HUDEP-2 (cell line): Measurements from ENCODE around the gene ODF4.

Experiments used
- DNase-seq, 76 experiments: peaks; one replicate each; lab custom pipeline; 2025; ENCODE audit not compliant: unreplicated experiment in 76 of 76; lab: John Stamatoyannopoulos, UW

ODF4 gene, protein sequence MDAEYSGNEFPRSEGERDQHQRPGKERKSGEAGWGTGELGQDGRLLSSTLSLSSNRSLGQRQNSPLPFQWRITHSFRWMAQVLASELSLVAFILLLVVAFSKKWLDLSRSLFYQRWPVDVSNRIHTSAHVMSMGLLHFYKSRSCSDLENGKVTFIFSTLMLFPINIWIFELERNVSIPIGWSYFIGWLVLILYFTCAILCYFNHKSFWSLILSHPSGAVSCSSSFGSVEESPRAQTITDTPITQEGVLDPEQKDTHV

GRCh38 chr17:8339540-8339939, at the start of gene ODF4:
Gene ODF4, plus strand, starts transcription at chr17:8339840. Its CDS starts 212 bp downstream, at chr17:8340052.
- DNase-seq: no peak

- no peak for DNase-seq
Measured at GRCh38 chr17:8290043-8290442, 49.6 kb upstream of the ODF4 start.

DNA sequence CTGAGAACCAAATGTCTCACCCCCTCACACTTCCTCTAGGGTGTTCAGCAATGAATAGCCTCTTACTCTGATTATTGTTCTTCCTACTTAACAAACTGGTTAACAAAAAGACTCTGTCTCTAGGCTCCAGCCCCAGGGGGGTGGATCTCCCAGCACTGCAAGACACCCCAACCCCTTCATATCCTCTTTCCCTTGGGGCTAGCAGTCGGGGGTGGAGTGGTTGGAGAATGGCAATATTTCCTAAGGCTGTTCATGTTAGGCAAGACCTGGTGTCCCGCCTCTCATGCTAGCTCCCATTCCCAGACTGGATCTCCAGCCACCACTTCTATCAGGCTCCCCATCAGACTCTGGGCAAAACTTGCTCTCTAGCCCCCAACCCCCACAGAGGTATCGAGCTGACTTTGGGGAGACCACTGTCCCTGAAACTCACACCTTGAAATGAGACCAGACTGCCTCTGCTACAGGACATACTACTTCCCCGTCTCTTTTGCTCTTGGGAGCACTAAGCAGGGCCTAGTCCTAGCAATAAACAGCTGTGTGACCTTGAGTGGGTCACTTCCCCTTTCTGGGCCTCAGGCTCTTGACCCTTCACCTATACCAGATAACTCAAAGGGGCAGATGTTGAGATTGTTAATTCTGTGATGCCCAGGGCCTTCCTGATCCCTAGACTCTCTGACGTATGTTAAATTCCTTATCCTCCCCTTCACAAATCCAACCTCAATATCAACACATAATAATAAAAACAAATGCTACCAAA, 46.8 kb upstream of the ODF4 start:
- peak in 1 of 76 experiments; percentile 8 for DNase-seq

DNA sequence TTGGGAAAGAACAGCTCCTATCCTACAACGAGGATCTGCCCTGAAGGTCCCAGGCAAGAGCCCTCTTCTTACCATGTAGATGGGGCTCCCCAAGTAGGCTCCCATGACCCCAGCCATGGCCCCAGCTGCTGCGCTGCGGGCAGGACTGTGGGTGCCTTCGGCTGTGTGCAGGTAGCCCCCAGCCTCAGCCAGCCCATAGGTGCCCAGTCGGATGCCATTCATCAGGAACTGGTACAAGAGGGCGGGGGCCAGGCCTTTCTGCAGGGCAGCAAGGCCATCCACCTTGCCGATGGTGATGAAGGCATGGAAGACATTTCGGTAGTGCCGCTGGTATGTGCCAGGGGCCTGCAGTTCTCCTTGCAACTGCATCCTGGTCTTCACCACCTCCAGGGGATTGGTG, 45.3 kb upstream of the ODF4 start:
- no peak for DNase-seq

DNA sequence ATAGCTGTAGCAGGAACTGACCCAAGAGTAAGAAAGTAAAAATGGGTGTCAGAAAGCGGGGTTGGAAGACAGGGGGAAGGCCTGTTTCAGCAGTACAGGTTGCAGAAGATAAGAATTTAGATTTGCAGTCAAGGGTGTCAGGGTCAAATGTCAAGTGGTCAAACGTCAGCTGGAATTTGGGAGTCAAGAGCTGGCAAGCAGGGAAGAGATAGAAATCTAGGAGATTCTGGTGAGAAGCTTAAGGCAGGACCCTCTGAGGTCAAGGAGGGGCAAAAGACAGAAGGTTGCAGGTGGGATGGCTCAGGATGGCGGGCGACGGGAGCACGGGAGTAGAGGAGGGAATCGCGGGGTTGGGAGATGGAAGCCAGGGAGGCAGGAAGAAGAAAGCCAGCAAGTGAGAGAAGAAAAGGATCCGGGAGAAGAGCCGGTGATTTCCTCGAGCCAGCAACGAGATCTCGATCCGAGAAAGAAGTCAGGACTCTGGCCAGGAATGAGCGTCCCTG, 44.8 kb upstream of the ODF4 start:
- no peak for DNase-seq

DNA sequence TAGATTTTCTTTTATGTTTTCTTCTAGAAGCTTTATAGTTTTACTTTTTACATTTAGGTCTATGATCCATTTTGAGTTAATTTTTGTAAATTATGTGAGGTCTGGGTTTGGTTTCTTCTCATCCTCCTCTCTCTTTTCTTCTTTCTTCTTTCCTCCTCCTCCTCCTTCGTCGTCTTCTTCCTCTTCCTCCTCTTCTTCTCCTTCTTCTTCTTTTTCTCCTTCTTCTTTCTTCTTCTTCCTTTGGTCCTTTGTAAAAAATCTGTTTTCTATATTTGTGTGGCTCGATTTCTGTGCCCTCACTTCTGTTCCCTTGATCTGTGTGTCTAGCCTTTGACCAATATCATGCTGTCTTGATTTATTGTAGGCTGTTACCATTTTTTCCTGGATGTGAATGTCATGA, 39.4 kb upstream of the ODF4 start:
- no peak for DNase-seq

GRCh38 chr17:8300627-8301242, 38.9 kb upstream of the ODF4 start:
- peak in 47 of 76 experiments; percentile 5 to 59 (median 31) for DNase-seq

GRCh38 chr17:8310601-8311123, 29.0 kb upstream of the ODF4 start:
- no peak for DNase-seq

- DNase-seq: no peak
Measured at GRCh38 chr17:8311131-8311790, 28.4 kb upstream of the ODF4 start.

GRCh38 chr17:8312251-8312650, 27.4 kb upstream of the ODF4 start:
- DNase-seq: no peak

DNA sequence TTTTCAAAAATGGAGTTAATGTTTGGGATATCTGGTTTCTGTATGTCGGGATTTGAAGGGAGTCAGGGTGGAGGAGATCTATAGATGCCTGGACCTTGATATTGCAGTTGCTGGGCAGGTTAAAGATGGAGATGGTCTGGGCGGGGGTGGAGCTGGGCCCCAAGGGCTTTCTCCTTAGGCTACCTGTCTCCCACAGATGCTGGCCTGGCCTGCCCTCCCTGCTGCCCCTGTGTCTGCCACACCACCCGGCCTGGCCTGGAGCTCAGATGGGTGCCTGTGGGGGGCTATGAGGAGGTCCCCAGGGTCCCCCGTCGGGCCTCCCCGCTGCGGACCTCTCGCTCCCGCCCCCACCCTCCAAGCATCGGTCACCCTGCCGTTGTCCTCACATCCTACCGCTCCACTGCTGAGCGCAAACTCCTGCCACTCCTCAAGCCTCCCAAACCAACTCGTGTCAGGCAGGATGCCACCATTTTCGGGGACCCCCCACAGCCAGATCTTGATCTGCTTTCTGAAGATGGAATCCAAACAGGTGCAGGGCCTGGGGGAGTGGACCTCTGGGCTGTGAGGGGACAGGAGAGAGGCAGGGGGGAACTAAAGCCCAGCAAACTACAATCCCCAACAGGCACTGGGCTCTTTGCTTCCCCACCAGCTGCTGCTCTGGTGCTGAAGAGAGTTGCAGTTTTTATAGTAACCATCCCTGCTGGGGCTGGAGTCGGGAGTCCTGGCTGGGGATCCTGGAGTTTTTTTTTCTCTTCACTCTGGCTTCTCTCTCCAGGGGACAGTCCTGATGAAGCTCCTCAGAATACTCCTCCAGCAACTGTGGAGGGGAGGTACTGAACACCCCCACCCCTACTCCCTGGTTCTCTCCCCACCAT, 26.7 kb upstream of the ODF4 start:
- no peak for DNase-seq

DNA sequence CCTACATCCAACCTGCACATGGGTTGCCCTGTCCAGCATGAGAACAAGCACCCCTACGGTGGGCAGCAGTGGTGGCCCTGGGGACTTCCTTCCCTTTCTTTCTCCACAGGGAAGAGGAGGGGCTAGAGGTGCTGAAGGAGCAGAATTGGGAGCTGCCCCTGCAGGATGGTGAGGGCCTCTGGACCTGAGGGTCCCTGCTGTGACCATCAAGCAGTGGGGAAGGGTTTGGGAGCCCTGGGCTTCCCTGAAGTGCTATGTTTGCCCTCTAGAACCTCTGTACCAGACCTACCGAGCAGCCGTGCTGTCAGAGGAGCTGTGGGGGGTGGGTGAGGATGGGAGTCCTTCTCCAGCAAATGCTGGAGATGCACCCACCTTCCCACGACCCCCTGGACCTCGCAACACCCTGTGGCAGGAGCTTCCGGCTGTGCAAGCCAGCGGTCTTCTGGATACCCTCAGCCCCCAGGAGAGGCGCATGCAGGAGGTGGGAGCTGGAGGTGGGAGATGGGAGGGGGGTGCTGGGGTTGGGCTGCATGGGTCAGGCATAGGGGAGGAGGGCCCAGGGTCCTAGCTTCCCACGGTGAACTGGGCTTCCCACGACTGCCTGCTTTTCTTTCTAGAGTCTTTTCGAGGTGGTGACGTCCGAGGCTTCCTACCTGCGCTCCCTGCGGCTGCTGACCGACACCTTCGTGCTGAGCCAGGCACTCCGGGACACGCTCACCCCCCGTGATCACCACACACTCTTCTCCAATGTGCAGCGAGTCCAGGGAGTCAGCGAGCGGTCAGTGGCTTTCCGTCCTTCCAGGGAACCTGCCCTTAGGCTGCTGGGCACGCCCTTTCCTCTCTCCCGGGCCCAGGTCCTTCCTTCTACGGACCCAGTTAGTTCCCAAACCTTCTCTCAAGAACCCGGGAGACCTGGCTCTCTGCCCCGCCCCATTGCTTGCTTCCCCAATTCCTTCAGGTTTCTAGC, 24.6 kb upstream of the ODF4 start:
- DNase-seq: no peak

- DNase-seq: no peak
Measured at GRCh38 chr17:8315764-8316217, 23.8 kb upstream of the ODF4 start.

DNA sequence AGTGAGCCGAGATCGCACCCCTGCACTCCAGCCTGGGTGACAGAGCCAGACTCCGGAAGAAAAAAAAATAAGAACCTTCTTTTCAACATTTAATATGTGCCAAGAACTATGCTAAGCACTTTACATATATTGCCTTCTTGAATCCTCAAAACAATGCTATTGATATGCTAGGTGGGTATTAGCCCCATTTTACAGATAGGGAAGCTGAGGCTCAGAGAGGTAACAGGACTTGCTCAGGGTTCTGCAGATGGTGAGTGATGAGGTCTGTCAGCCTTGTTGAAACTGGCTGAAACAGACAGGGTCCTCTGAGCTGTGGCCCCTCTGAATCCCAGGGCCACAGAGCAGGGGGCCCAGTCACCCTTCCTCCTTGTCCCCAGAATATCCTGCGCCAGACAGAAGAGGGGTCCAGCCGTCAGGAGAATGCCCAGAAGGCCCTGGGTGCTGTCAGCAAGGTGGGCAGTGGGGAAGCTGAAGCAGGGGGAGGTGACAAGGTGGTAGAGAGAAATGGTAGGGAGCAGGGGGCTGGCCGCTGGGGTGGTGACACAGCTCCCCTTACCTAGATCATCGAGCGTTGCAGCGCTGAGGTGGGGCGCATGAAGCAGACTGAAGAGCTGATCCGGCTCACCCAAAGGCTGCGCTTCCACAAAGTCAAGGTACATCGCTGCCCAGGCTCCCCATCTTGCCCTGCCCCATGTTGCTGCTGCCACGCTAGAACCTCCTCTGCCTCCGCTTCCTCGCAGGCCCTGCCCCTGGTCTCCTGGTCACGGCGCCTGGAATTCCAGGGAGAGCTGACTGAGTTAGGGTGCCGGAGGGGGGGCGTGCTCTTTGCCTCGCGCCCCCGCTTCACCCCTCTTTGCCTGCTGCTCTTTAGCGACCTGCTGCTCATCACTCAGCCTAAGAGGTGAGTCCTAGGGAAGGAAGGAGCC, 21.4 kb upstream of the ODF4 start:
- no peak for DNase-seq

GRCh38 chr17:8320262-8320661, 19.4 kb upstream of the ODF4 start:
- no peak for DNase-seq

DNA sequence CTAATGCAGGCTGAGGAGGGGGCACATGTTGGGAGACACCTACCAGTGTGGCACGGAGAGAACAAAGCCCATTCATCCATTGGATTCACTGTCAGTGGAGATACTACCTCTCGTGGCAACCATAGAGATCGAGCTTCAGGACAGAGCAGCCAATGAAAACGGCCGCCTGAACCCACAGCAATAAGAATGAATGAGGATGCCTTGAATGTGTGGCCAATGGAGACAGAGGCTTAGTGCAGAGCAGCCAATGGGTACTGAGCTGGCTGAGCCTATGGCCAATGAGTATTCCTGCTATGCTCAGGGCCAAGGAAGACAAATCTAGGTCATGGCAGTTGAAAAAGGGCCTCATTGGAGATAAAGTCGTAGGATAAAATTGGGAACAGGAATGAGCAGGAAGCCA, 18.6 kb upstream of the ODF4 start:
- DNase-seq: peak in 1 of 76 experiments; percentile 12

- DNase-seq: peak in 4 of 76 experiments; percentile 7 to 20 (median 11)
Measured at GRCh38 chr17:8322061-8322460, 17.6 kb upstream of the ODF4 start.

DNA sequence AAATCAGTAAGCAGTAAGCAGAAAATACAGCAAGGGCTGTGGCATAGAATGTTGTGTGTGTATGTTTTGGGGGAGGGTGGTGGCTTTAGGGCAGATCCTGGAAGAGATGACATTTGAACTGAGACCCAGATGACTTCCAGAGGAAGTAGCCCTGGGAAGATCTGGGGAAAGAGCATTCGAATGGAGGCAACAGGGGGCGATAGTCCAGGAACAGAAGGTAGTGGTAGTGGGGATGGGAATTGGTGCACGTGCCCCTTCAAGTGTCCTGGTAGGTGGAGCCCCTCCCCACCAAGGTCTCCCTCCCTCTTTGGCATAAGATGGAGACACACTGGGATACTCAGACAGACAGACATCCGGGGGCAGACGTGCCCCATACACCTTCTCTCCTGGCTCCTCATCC, 15.5 kb upstream of the ODF4 start:
- DNase-seq: no peak
